Inflammatory macrophage (primary cell): Measurements from ENCODE around the gene LRRC2.
"Not testable (repeated sequence)": the region's sequence is repeated elsewhere in the genome, so short reads cannot be mapped to it uniquely, and the experiment has no call there.

Source experiments
- DNase-seq, 2 donors: peaks; one replicate each; pipeline ENCODE4 v3.0.0-alpha.2; 2020 to 2022

LRRC2 gene

DNA sequence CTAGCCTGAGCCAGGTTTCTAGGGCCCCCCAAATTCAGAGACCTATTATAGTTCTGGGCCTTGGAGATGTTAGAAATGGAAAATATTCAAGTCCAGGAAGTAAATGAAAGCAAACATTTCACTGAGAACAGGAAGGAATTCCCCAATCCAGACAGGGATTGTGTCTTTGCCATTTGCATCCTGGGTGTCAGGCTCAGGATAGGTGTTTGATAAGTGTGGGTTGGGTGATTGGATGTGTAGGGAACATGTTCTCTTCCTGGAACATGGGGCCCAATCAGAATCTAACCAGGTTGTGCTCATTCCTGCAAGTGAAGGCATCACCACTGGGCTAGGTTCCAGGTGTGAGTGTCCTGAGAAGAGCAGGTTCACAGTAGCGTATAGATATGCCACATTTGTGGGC is 14.6 kb upstream of the LRRC2 start:
- DNase-seq = no peak

DNA sequence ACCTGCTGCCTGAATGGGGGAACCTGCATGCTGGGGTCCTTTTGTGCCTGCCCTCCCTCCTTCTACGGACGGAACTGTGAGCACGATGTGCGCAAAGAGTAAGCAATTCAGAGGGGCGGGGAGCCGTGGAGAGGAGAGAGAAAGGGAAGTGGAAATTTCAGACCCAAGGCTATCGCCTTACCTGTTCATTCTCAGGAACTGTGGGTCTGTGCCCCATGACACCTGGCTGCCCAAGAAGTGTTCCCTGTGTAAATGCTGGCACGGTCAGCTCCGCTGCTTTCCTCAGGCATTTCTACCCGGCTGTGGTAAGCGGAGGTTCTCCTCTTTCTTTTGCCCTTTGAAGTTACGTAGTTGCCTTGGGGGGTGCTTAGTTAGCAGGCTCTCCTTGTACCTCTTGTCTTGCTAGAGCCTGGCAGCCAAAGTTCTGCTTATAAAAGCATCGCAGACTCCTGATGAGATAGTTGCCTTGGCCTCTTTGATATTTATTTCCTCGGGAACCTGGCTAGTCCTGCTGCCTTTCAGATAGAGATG is 13.7 kb upstream of the LRRC2 start:
- DNase-seq = no peak

DNA sequence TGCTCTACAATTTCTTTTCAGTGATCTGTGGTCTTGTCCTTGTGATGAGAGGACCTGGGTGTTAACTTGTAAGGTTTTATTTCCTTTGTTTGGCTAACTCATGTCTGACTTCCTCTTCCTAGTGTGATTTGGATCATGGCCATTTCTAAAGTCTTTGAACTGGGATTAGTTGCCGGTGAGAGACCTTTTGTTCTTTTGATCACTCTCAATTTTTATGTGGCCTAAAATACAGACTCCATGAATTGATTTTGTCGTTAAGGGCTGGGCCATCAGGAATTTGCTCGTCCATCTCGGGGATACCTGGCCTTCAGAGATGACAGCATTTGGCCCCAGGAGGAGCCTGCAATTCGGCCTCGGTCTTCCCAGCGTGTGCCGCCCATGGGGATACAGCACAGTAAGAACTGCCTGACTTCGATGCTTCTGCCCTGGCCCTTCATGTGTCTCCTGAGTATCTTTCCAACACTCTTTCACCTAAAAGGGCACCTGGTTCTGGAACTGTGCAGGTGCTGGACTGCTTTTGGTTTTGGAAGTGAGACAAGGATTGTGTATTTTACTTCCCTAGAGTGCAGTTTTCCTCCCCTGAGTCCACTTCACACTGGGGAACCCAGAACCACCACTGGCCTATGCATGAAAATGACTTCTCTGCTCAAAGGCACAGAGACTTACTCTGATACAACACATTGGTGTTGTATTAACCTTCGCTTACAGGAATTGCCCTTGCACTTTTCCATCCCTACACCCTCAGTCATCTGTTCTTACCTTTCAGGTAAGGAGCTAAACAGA is 13.1 kb upstream of the LRRC2 start:
- no peak for DNase-seq

- not testable (repeated sequence) for DNase-seq
Observed at GRCh38 chr3:46577580-46578249, 11.6 kb upstream of the LRRC2 start.

DNA sequence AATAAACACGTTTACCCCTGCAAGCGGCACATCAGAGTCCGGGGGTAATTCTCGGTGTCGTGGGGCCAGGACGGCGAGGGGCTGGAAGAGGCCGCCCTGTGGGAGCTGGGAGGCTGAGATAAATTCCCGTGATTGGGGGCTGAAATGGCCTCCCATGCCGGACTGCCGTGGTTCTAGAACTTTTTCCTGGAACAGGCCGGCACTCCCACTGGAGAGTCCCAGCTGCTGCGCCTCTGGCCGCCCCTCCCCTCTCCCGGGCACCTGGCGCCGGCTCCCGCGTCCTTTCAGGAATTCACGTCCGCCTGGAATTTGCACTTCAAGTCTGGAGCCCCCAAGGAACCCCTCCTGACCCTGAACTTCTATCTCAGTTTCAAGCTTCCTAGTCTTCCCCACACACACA is 10.8 kb upstream of the LRRC2 start:
- DNase-seq = no peak

- DNase-seq = no peak
Observed at GRCh38 chr3:46576386-46576785, 10.3 kb upstream of the LRRC2 start.

GRCh38 chr3:46575577-46576222 is 9.6 kb upstream of the LRRC2 start:
- no peak for DNase-seq

DNA sequence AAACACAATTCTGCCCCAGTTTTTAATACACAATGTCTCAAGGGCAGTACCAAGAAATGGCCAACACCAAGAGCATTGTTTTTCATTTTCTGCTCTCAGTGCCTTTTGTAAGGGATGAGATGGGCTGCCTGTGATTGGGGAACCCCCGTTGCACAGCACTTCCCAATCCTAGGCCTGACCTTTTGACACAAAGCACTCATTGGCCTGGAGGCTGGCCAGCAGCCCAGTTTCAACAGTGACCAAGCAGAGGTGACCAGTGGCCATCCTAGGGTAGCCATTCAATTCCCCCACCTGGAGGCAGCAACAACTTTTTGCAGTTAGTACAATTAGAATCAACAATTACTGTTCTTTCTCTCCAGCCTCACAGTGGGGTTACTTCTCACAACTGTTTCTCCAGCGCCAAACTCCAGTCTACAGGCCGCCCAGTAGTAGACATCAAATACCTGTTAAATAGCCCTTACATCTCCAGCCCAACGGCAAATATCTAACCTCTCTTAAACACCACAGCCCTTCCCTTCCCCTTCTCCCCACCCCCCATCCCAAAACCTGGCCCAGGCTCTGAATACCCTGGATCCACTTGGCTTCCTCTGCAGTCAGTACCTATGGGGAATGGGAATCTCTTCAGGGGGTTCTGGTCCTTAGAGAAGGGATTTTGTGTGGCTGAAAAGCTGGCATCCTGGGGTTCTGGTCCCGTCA is 8.9 kb upstream of the LRRC2 start:
- peak; percentile 19 to 40 for DNase-seq

DNA sequence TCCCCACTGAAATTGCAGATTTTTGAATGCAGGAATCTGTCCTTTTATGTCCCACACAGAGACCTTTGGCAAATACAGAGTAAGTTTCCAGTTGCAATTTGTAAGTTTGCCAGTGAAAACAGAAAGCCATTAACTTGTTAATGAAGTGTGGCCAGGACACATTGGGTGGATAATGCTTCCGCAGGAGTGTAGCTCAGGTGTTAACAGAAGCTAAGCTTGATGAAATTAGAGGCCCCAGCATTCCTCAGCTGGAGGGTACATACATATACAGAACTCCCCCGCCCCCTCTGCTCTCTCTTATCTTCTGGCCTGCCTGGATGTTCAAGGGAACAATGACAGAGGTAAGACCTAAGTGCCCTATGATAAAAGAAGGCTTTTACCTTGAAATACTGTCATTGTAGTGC is 8.1 kb upstream of the LRRC2 start:
- no peak for DNase-seq

GRCh38 chr3:46573701-46574100 is 7.6 kb upstream of the LRRC2 start:
- no peak for DNase-seq

- no peak for DNase-seq
Observed at GRCh38 chr3:46571684-46572083, 5.6 kb upstream of the LRRC2 start.

GRCh38 chr3:46565607-46566039 is 479 bp downstream of the LRRC2 start:
- no peak for DNase-seq

- DNase-seq = no peak
Observed at GRCh38 chr3:46565077-46565476, 1.0 kb downstream of the LRRC2 start.

GRCh38 chr3:46564190-46565021 is 1.7 kb downstream of the LRRC2 start:
- DNase-seq = no peak

DNA sequence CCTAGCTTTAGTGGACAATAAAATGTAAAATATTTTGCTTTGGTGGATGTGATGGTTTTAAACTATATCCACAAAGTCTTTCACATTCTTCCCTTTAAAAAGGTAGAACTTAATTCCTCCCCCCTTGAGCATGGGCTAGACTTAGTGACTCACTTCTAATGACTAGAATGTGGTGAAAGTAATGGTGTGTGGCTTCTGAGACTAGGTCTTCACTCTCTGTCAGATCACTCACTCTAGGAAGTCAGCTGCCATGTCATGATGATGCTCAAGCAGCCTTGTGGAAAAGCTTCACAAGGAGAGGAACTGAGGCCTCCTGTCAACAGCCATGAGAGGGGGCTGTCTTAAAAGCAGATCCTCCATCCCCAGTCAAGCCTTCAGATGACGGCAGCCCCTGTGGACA is 4.2 kb downstream of the LRRC2 start:
- no peak for DNase-seq

DNA sequence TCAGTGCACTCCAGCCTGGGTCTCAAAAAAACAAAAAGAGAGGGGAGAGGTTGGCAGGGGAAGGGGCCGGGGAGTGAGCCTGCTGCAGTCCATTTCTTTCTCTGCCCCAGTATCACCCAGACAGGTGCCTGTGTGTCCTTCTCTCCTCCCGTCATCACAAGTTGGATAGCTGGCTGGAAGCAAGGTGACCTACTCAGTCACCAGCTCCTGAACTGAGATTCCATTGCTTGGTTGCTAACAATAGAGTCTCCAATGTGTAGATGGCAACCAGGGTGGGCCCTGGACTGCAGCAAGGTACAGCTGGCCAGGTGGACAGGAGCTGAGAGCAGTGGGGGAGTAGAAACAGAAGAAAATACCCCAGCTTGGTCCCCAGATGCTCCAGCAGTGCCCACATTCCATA is 4.6 kb downstream of the LRRC2 start:
- no peak for DNase-seq

GRCh38 chr3:46559091-46559704 is 6.9 kb downstream of the LRRC2 start:
- DNase-seq = no peak

GRCh38 chr3:46558184-46559043 is 7.7 kb downstream of the LRRC2 start:
- DNase-seq = peak; percentile 81 to 90

GRCh38 chr3:46557814-46558183 is 8.3 kb downstream of the LRRC2 start:
- DNase-seq = no peak

DNA sequence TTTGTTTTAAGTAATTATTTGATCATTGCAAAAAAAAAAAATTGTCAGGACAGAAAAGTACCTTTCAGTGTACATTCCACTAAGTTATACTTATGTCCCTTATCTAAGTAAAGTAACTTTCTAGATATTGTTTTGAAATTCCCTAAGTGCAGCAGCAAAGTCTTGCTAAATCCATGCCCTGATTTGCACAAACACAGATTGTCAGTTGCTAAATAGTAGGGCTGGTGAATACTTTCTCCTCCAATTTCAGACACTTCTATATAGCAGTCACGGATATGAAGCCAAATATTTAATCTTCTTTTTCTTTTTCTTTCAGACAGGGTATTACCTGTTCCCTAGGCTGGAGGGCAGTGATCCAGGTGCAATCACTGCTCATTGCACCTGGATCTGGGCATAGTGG is 12.9 kb downstream of the LRRC2 start:
- DNase-seq = peak; percentile 36 to 56

GRCh38 chr3:46552538-46552937 is 13.6 kb downstream of the LRRC2 start:
- DNase-seq = no peak
